RWPE2 (cell line): ENCODE data around the gene RIMS1.

Source experiments
- ATAC-seq: fragments of 200-7000 bp; cut with Tn5 transposase; 3 replicates; pipeline ENCODE4 v1.9.1; 2021; ENCODE audit warnings: low read depth
- DNase-seq: peaks from one replicate; pipeline ENCODE4 v3.0.0-alpha.2; 2020; ENCODE audit warnings: low spot score
- H3K27ac ChIP-seq: fragments of 450-650 bp; 2 replicates; pipeline ENCODE4 v1.5.1; 2017; ENCODE audit warnings: mild to moderate bottlenecking; ENCODE audit not compliant: poor library complexity, severe bottlenecking
- H3K27me3 ChIP-seq: fragments of 250-450 bp; sonication (Bioruptor Pico); 2 replicates; pipeline ENCODE4 v1.5.1; 2021; ENCODE audit warnings: mild to moderate bottlenecking, moderate library complexity; ENCODE audit not compliant: insufficient read depth, poor library complexity, severe bottlenecking
- H3K36me3 ChIP-seq: fragments of 250-450 bp; sonication (Bioruptor Pico); 2 replicates; pipeline ENCODE4 v1.5.1; 2020; ENCODE audit warnings: low read depth, mild to moderate bottlenecking, moderate library complexity
- H3K4me1 ChIP-seq: fragments of 250-450 bp; sonication (Bioruptor Pico); 2 replicates; pipeline ENCODE4 v1.5.1; 2021; ENCODE audit warnings: mild to moderate bottlenecking, moderate library complexity; ENCODE audit not compliant: insufficient read depth, poor library complexity, severe bottlenecking
- H3K4me3 ChIP-seq: fragments of 250-450 bp; sonication (Bioruptor Pico); 2 replicates; pipeline ENCODE4 v1.5.1; 2021; ENCODE audit warnings: mild to moderate bottlenecking, moderate library complexity; ENCODE audit not compliant: severe bottlenecking
- H3K9me3 ChIP-seq: fragments of 250-450 bp; sonication (Bioruptor Pico); 2 replicates; pipeline ENCODE4 v1.5.1; 2021; ENCODE audit warnings: mild to moderate bottlenecking, moderate library complexity; ENCODE audit not compliant: severe bottlenecking
- TF ChIP-seq, protein P1 (sequence below): fragments of 450-650 bp; IDR thresholded peaks from one replicate; pipeline ENCODE4 v1.5.1; 2017; ENCODE audit warnings: mild to moderate bottlenecking, moderate library complexity; ENCODE audit not compliant: poor library complexity, severe bottlenecking

Gene RIMS1

GRCh38 chr6:72296375-72296774, 410.0 kb downstream of the RIMS1 start:
- ATAC-seq (no peak), DNase-seq (no peak)
- no peaks in the 10 kb centered on the region for H3K4me1 ChIP-seq
- no peaks in the 10 kb centered on the region for H3K36me3 ChIP-seq
- H3K4me3 ChIP-seq, result no peak overlapping the region
- TF ChIP-seq, protein P1, sequence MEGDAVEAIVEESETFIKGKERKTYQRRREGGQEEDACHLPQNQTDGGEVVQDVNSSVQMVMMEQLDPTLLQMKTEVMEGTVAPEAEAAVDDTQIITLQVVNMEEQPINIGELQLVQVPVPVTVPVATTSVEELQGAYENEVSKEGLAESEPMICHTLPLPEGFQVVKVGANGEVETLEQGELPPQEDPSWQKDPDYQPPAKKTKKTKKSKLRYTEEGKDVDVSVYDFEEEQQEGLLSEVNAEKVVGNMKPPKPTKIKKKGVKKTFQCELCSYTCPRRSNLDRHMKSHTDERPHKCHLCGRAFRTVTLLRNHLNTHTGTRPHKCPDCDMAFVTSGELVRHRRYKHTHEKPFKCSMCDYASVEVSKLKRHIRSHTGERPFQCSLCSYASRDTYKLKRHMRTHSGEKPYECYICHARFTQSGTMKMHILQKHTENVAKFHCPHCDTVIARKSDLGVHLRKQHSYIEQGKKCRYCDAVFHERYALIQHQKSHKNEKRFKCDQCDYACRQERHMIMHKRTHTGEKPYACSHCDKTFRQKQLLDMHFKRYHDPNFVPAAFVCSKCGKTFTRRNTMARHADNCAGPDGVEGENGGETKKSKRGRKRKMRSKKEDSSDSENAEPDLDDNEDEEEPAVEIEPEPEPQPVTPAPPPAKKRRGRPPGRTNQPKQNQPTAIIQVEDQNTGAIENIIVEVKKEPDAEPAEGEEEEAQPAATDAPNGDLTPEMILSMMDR, result no peak
- H3K27ac ChIP-seq, result no peak overlapping the region
- H3K9me3 ChIP-seq, result no peaks in the 10 kb centered on the region
- H3K27me3 ChIP-seq, result peaks cover 14% of the 10 kb centered on the region

DNA sequence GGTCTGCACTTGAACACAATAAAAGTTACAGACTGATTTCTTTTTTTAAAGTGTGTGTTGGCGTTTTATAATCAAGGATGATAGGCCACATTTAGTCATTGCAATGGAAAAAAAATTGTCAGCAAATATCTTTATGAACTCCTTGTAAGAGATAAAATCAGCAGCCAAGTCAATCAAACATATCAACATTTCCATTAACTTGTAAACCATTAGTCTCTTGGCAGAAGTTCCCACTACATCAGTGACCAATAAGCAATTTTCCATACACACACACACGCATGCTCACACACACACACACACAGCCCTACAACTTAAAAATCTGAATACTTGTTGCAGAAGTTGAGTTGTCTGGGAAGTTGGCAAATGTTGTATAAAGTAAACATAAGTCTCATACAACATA, 419.6 kb downstream of the RIMS1 start:
- ATAC-seq (no peak), DNase-seq (no peak)
- Histone ChIP-seq H3K36me3 (no peaks in the 10 kb centered on the region), H3K27ac (no peak overlapping the region), H3K4me3 (no peak overlapping the region), H3K9me3 (no peaks in the 10 kb centered on the region), H3K27me3 (no peaks in the 10 kb centered on the region), H3K4me1 (no peaks in the 10 kb centered on the region)
- TF ChIP-seq, protein P1, result no peak

- peak; percentile 23 for DNase-seq
- H3K27ac ChIP-seq, result no peak overlapping the region
- no peak overlapping the region for H3K4me3 ChIP-seq
- no peak for ATAC-seq
- peaks cover 4% of the 10 kb centered on the region for H3K27me3 ChIP-seq
- TF ChIP-seq, protein P1, result no peak
- no peaks in the 10 kb centered on the region for H3K9me3 ChIP-seq
- H3K36me3 ChIP-seq, result no peaks in the 10 kb centered on the region
- H3K4me1 ChIP-seq, result no peaks in the 10 kb centered on the region
Observed at GRCh38 chr6:72316675-72317380, 430.5 kb downstream of the RIMS1 start.

GRCh38 chr6:72321788-72322187, 435.4 kb downstream of the RIMS1 start:
- no peak overlapping the region for H3K27ac ChIP-seq
- no peaks in the 10 kb centered on the region for H3K36me3 ChIP-seq
- H3K9me3 ChIP-seq, result no peaks in the 10 kb centered on the region
- no peak overlapping the region for H3K4me3 ChIP-seq
- ATAC-seq (no peak), DNase-seq (no peak)
- H3K4me1 ChIP-seq, result no peaks in the 10 kb centered on the region
- TF ChIP-seq, protein P1, result no peak
- H3K27me3 ChIP-seq, result peaks cover 4% of the 10 kb centered on the region

DNA sequence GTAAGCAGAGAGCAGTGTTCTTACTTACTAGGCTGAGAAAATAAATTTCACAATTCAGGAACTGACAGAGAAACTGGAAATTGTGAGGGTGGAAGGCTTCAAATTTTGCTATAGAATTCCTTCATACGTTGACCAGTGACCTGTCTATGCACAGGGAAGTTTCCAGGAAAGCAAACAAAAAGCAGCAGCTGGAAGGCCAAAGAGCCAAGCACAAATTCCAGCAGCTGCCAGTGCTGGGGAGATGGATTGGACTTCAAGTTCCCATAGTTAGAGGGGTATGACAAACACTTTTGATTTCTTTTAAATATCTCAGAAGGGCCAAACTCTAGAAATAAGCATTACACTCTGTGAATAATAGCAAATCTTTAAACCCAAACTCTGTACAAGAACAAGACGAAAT, 436.4 kb downstream of the RIMS1 start:
- H3K4me1 ChIP-seq, result no peaks in the 10 kb centered on the region
- no peak overlapping the region for H3K4me3 ChIP-seq
- TF ChIP-seq, protein P1, result no peak
- peaks cover 4% of the 10 kb centered on the region for H3K27me3 ChIP-seq
- H3K36me3 ChIP-seq, result no peaks in the 10 kb centered on the region
- ATAC-seq, result no peak
- no peak overlapping the region for H3K27ac ChIP-seq
- H3K9me3 ChIP-seq, result no peaks in the 10 kb centered on the region
- no peak for DNase-seq
